ENCODE measurements around the gene CADPS2.

Gene CADPS2

DNA sequence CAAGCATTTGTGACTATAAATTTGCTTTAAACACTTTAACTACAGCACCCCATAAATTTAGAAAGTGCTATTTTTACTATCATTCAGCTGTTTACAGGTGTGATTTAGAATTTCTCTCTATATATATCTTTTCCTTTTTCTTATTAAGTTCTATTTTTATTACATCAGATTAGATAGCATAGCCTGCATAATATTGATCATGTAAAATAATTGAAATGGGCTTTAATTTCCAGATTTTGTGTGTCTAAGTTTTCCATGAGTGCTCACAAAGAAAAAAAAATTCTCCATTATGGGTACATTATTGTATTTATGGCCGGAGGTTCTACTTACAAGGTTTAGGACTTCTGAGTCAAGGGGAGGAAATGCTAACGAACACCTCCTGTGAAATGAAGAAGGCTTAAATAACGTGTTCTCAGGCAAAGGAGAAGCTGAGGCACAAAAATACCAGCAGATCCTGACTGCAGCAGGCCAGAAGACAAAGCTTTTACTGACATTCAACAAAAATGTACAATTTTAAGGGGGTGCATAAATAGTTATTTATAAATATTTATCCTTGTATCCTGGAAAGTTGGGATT, 301.5 kb downstream of the CADPS2 start:
- no peak for DNase-seq

DNA sequence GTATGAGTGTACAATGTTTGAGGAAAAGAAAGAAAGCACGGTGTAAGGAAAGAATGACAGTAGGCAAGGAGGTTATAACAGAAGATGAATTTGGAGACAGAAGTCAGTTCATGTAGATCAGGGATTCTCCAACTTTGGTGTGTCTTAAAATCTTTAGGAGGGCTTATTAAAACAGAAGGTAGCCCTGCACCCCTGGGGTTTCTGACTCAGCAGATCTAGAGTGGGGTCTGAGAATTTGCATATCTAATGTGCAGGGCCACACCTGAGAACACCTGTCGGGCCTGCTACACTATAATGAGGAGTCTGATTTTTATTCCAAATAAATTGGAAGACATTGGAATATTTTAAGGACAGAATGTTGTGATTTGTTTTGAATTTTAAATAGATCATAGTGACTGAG, 307.9 kb downstream of the CADPS2 start:
- no peak for DNase-seq

DNA sequence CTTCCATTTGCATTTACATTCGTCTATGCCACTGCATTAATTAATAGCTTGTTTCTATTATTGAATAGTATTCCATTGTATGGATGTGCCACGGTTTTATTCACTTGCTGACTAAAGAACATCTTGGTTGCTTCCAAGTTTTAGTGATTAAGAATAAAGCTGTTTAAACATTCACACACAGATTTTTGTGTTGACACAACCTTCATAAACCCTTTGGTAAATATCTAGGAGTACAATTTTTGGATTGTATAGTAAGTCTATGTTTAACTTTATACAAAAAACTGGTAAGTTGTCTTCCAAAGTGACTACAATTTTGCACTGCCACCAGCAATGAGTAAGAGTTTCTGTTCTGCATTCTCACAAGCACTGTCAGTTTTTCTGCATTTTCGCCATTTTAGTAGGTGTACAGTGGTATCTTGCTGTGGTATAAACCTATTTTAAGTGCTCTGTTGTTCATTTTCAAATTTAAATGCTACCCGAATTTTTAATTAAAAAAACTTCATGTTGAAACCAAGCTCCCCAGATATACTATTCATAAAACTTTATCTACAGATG, 308.7 kb downstream of the CADPS2 start:
- DNase-seq = no peak

DNA sequence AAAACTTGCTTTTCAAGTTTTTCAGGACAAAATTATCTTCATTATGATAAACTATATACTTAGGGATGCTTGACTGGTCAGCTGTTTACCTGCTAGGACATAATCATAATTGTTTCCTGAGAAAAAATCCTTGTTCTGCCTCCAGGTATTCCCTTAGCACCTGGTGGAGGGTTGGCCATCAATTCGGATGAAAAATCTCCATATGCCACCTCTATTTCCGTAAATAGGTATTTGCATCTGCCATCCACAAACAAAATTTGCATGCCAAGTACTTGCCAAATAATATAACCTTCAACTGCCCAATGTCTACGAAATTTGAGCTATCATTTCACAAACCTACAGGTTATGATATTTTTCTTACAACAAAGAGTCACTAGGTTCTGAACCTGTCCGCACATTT, 313.6 kb downstream of the CADPS2 start:
- no peak for DNase-seq

DNA sequence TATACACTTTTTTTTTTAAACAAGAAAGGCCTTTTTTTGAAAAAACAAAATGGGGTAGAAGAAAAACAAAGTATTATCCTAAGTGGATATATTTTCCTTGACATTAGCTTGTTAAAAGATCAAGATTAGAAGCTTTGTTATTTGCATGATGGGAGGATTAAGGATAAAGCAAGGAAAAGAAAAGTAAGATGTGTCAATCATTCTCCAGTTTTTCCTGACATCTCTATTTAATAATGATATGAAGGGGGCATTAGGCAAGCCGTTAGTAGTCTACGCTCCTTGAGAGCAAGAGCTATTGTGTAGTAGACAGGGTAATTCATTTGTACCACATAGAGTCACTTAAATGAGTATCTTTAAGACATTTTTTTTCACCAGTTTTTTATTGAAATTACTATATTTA, 324.9 kb downstream of the CADPS2 start:
- no peak for DNase-seq

DNA sequence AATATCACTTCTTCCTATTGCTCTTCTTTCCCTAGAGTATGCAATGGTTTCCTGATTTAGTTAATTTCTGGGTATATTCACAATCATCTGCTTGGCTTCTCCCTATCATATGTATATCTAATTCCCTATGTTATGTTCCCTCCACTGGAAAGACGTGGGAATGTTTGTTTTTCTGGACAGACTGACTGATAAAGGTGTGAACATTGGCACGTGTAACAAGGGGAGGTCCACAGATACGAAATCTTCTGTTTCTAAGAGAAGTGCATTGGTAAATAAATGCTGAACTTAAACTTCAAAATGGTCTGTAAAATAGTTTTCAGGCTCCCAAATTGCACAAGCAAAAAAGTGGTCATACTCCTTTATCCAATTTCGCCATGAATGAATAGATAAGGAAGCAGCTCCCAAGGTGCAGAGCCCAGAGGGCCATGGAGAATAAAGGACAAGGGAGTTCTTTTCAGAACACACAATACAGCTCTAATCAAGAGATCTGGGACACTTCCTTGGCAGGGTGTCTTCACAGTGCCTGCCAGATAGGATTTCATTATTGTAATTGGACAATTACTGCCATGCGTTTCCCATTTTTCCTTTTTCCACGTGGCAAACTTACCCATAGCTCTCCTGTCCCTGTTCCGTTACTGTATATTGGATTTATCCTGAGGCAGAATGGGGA, 329.3 kb downstream of the CADPS2 start:
- no peak for DNase-seq

DNA sequence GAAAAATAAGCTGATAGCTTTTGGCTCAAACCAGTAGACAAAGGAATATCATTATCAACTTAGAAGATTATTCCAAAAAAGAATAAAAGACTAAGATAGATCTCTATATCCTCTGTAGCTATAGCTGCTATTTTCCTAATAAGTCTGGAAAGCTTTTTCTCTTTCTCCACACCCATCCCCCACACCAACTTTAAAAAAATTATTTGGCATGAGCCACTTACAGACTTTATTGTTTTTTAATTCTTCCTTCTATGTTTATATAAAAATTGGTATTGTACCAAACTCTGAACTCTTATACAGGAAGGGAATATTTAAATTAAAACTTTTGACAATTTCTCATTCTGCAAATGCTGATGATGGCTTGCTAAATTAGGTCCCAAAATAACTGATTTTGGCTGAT, 330.0 kb downstream of the CADPS2 start:
- DNase-seq = no peak

DNA sequence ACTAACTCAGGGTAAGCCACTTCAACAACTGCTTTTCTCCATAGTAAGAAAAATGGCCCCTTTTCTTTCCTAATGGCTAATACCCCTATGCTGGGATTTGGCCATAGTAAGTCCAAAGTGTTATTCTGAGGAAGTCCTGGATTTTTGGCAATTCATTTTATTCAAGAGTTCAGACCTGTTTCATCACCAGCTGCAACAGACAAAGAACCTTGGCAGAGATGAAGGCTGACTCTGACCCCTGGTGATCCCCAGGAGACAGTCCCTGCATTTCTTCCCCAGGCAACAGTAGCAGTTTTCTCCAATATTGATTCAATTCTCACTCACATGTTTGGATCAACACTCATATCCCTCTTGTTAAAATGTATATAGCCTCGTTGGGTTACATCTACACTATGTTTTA, 332.5 kb downstream of the CADPS2 start:
- no peak for DNase-seq

DNA sequence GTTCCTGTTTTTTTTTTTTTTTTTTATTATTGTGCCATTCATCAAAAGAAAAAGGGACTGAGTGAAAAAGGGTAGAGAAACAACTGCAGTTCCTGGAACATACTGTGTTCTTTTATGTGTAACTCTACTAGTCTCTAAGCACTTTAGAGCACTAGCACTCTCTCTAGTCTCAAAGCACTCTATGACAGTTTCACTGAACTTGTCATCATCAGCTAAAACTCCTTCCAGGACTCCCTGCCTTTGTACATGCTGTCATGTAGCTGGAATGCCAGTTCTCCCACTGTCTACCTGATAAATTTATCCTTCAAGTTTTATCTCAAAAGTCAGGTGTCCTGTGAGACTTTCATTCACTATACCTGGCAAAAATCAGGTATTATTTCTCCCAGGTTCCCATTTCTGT, 333.5 kb downstream of the CADPS2 start:
- no peak for DNase-seq

DNA sequence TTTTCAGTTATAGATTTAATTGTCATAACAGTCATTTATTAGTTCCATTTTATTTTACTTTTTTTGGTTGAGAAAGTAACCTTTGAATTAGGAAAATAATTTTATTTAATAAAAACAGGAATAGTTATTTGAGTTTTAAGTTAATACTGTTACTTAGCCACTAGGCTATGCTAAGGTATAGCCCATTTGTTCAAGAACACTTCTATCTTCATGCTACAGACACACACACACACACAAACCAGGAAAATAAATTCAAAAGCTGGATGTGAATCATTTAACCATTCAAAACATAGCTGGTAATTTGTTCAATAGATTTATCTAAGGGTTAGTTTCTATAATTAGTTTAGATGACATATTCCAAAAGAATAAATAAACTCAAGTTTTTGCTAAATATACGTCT, 335.7 kb downstream of the CADPS2 start:
- DNase-seq = peak; percentile 22

DNA sequence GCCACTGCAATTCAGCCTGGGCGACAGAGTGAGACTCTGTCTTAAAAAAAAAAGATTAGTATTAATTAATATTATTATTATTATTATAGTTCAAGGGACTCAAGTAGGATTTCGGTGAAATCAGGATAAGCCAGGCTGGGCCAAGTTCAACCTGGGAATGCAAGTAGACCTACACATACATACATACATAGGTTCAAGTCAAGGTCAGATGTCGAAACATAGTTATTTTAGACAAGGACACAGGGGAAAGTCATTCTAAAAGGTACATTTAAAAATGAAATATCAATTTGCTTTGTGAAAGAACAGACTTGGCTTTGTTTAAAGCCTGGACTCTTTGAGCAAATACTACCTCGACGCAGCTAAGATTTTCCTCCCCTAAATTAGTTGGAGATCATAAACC, 336.7 kb downstream of the CADPS2 start:
- DNase-seq = no peak

DNA sequence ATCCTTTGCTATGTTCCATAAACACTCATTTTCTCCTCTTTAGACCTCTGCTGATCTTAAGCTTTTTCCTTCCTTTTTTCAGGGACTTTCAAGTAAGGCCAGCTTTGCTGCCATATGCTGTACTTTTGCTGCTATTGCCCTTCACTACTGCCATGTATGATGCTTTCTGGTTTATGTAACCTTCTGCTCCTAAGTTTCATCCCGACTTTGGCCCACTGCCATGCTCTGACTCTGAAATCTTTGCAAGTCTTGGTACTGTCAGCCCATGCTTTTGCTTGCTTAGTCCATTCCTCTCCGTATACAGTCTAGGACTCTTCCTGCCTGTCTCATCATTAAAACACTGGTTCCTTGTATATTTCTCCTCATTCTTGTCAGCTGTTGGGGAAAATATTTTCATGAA, 339.8 kb downstream of the CADPS2 start:
- DNase-seq = no peak

DNA sequence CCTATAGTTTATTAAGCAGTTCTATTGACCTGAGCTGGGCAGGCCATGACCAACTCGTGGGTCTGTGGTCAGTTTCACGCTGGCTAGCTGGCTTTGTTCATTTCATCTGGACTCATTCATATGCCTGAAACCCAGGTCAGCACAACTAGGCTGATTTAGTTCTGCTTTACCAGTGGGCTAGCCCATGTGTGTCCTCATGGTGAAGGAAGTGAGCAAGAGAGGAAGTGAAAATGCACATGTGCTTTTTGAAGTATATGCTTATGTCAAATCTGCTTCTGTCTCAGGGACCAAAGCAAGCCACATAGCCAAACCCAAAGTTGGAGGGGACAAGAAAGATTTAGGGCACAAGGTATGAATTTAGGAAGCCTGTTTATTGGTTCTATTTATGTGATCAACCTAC, 341.8 kb downstream of the CADPS2 start:
- DNase-seq = no peak

DNA sequence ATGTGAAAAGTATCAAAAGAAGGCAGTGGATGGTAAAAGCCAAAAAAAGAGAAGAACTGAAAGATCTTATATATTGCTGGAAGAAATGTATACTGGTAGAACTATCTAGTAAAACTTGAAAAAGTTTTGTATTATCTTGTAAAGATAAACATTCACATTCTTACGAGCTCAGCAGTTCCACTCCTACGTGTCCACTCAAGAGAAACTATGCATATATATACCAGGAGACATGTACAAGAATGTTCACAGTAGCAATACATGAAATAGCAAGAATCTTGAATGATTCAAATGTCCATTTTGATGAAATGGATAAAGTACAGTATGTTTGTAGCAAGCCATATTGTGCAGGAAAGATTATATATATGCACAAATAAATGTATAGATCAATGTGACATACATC, 342.4 kb downstream of the CADPS2 start:
- DNase-seq = no peak

DNA sequence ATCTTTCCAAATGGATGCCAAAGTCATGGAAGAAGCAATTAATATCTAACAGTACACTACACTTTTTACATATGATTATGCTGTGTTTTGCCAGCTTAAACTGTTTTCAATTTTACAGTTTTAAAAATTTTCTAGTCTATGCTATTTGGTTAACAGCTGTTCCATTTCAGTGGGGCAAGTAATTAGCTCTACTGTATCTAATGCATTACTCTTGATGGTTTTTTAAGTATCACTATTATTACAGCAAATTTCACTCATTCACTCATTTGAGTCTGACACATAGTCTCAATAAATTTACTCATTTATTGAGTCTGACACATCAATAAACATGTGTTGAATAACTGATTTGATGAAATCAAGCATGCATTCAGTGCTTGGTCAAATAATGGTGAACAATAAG, 343.1 kb downstream of the CADPS2 start:
- no peak for DNase-seq

DNA sequence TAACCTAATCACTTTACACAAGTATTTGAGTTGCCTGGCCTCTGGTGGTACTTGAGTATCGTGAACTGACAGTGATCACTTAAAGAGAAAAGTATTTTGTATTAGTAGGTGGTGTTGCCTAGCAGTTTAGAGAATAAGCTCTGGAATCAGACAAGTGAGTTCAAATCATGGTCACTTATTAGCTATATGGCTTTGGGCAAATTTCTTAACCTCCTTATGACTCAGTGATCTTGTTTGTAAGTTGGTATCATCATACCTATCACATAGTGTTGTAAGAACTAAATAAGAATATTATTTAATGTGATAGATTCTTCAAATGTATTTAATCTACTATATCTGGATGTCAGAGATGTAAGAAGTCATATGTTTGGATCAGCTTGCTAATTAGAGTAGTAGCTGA, 351.2 kb downstream of the CADPS2 start:
- DNase-seq = no peak

DNA sequence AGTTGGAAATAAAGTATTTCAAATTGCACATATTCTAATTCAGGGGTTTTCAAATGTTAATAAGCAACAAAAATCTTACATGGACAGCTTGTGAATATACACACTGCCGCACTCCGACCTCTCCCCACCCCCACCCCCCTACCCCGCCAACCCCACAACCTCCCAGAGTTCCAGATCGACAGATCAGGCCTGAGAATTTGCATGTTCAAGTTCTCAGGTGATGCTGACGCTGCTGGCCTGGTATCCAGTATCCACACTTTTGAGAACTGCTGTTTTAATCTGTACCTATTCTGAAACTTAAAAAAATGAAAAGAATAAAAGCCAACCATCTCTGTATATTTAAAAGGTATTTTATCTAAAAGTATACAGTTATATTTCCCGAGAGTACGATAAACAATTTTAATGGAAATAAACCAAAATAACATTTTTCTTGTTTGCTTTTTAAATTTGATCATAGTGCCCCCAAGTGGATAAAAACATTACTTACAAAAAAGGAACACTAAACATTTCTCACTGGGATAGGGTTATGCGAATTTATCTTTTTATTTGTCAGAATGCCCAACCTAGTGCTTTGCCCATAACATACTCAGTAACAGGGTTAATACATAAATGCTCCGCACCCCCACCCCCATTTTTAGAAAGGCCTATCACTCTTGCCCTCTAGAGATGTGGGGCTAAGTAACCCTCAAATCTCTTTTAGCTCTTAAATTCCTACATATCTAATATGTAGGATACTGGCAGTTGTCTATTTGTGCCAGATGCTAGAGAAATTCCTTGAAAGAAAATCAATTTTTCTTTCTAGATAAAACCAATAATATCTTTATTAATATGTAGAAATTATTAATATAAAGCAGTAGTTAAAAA, 353.6 kb downstream of the CADPS2 start:
- peak; percentile 33 for DNase-seq

DNA sequence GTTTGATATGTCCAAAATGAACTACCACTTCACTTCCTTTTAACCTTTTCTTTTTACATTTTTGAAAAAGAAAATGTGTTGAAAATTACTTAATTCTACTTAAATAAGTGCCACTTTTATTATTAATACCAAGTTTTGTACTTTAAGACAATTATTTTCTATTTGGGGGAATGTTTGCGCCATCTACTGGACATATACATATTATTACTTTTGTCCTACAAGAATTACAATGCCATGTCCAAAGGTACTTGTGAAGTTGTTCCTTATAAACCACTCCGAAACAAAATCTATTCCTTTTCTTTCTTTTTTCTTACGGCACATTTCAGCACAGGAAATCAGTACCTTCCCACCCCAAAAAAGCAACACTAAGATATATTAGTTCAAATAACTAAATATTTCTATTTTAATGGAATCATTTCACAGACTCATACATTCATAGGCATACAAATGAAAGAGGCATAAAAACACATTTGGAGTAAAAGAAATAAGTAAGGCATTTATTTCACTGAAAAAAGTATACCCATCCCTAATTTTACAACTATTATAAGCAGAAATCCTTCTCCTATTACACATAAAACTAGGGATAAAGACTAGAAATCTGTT, 357.3 kb downstream of the CADPS2 start:
- peak; percentile 75 for DNase-seq

DNA sequence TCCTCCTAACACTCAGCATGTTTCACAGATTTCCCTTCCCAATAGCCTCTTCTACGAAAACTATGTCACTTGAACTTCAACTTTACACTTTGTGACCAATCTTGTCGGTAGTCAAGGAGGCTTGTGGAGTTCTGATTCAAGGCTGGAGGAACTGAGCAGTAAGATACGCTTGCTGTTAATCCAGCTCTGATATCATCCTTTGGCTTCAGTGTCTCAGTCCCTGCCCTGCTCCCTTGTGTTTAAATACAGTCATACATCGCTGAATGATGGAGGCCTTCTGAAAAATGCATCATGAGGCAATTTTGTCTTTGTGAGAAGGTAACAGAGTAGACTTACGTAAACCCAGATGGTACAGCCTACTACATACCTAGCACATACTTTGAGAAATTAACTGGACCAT, 360.9 kb downstream of the CADPS2 start:
- DNase-seq = no peak

DNA sequence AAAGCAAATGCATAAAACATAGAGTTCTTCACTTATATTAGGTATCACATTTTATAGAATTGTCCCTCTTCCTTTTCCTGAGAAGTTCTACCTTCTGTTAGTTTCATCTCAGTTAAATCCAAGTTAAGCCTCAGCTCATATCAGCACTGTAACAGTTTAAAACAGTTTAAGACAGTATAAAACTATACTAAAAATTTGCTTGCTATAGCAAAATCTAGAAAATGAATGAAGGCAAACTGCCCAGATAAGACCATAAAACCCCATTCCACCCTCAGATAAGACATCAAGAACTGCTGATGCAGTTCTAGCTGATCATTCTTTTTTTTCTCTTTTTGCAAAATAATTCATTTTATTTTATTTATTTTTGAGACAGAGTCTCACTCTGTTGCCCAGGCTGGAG, 364.5 kb downstream of the CADPS2 start:
- no peak for DNase-seq

DNA sequence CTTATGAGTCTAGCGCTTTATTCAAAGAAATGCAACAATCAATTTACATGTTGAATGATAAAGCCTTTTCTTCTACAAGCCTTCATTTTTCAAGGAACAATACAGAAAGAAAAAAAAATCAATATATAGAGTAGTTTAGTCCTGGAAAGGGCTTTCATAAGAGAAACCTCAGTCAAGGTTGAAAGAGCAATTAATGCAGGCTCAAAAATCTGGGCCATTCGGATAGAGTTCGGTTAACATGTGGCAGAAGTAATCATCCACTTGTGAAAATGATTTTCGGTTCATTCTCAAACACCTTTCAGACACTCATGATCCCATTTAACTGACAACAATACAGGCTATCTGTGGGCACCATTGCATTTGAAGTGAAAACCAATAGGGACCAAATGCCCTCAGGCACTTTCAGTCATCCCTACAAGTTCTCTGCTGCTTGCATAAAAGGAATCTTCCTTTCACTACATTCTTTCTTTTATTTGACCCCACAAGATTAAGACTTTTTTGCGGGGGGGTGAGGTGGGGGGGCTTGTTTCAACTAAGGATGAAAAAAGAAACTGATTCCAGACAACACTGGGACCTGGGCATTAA, 365.2 kb downstream of the CADPS2 start:
- DNase-seq = no peak

DNA sequence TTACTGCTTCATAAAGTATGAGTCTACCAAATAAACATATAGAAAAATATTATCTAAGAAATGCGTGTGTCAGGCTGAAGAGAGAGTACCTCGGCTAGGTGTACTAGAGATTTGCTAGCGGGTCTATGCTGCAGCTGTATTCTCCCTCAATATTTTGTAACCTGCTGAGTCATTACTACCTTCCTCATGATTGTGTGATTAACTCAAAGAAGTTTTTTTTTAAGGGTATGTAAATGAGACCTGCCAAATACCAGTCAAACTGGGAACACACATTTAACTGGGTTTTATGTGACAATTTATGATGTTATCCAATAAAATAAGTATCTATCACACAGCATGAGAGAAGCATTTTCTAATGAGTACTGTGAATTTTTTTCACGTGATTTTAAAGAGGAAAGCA, 367.8 kb downstream of the CADPS2 start:
- DNase-seq = no peak

DNA sequence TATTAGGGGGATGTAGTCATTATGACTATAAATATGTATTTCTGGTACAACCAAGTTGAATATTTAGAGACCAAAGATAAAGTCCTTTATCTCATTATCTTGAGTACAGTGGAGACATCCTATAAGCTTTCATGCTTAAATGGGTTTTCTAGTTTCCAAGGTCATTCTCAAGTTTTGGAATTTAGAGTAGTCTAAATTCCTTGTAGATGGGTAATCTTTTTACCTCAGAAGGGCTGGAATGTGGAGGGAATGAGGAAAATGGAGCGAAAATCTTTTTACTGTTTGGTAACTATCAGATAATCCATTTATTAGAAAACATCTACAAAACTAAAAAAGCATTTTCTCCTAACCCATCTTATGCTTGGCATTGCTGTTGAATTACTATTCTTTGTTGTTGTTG, 368.7 kb downstream of the CADPS2 start:
- DNase-seq = no peak

Data from NCI-H1694 treated with DMSO at 0.1 percent for 48 hours (cell line).